CD4-positive, alpha-beta T cell (primary cell): Measurements from ENCODE around the gene GRIA1. TPM values are rescaled to one million over a fixed set of nuclear protein-coding genes. Genes with fewer than 3 reads are reported as not detected.

Experiments used
- ATAC-seq: fragments of 200-7000 bp; cut with Tn5 transposase; one replicate; pipeline ENCODE4 v1.10.0; 2022; ENCODE audit warnings: mild to moderate bottlenecking; ENCODE audit not compliant: poor library complexity
- CTCF ChIA-PET: fragments of 350-600 bp; sonication (Branson Sonifier 250); formaldehyde crosslinking; loops from one replicate; lab custom pipeline; 2021; ENCODE audit warnings: antibody characterized with exemption, inconsistent platforms; lab: Charles Lee
- POLR2A ChIA-PET: fragments of 350-600 bp; sonication (Branson Sonifier 250); formaldehyde crosslinking; loops from one replicate; lab custom pipeline; 2021; ENCODE audit warnings: antibody characterized with exemption, inconsistent platforms; lab: Charles Lee
- DNase-seq, 14 experiments: peaks; one replicate each; pipeline ENCODE4 v3.0.0-alpha.2; 2013 to 2020; ENCODE audit warnings: mixed read lengths in 2 of 14
- H3K27ac ChIP-seq, 2 donors: one replicate each; pipeline versions ENCODE4 v1.5.1 to v1.7.0; 2013; ENCODE audit warnings: low read length in 2 of 2, low read depth in 1 of 2, mild to moderate bottlenecking in 1 of 2
- H3K27me3 ChIP-seq, 2 experiments: 1 replicate in 1 of 2; 2 replicates in 1 of 2; pipeline versions ENCODE4 v1.6.1 to v1.7.0; 2013; ENCODE audit warnings: low read length in 2 of 2, control low read depth in 1 of 2, mild to moderate bottlenecking in 1 of 2, moderate library complexity in 1 of 2; ENCODE audit not compliant: insufficient read depth in 2 of 2, control insufficient read depth in 1 of 2
- H3K36me3 ChIP-seq: one replicate; pipeline ENCODE4 v1.6.1; 2013; ENCODE audit warnings: low read length, control low read depth; ENCODE audit not compliant: insufficient read depth
- H3K4me1 ChIP-seq: one replicate; pipeline ENCODE4 v1.6.1; 2013; ENCODE audit warnings: low read length, control low read depth; ENCODE audit not compliant: insufficient read depth
- H3K4me3 ChIP-seq: one replicate; pipeline ENCODE4 v1.5.1; 2013; ENCODE audit warnings: mild to moderate bottlenecking, low read length, moderate library complexity
- H3K9me3 ChIP-seq, 2 experiments: 1 replicate in 1 of 2; 2 replicates in 1 of 2; pipeline versions ENCODE4 v1.6.1 to v1.7.0; 2013; ENCODE audit warnings: low read length in 2 of 2, mild to moderate bottlenecking in 2 of 2, control low read depth in 1 of 2, moderate library complexity in 1 of 2; ENCODE audit not compliant: control insufficient read depth in 1 of 2, insufficient read depth in 1 of 2
- H3K27ac Mint-ChIP-seq: one replicate; pipeline ENCODE4 v1.8.0; 2020; ENCODE audit warnings: mixed read lengths
- H3K27me3 Mint-ChIP-seq: one replicate; pipeline ENCODE4 v1.8.0; 2021; ENCODE audit warnings: mixed read lengths
- H3K36me3 Mint-ChIP-seq: one replicate; pipeline ENCODE4 v1.8.0; 2021; ENCODE audit warnings: low read depth, mixed read lengths
- H3K4me1 Mint-ChIP-seq: one replicate; pipeline ENCODE4 v1.8.0; 2021; ENCODE audit warnings: low read depth, mixed read lengths
- H3K4me3 Mint-ChIP-seq: one replicate; pipeline ENCODE4 v1.8.0; 2020; ENCODE audit warnings: mild to moderate bottlenecking, mixed read lengths
- H3K9me3 Mint-ChIP-seq: one replicate; pipeline ENCODE4 v1.8.0; 2020; ENCODE audit warnings: mixed read lengths
- intact Hi-C, 2 experiments: fragments of 100-400 bp; cut with DNase I in 1 of 2; cut with micrococcal nuclease in 1 of 2; formaldehyde crosslinking; loops; one replicate each; pipeline versions ENCODE4 v1.15.1 to v1.9.0; 2023 to 2025; cut with DNase I, micrococcal nuclease
- total RNA-seq, 174 experiments: library from RNA in 2 of 174; stranded (reverse) in 2 of 174; gene quantifications; one replicate each; pipeline ENCODE4 v1.2.3 and lab custom pipeline; 2021 to 2026
- TF ChIP-seq, protein P1 (sequence below): fragments of 200-600 bp; IDR thresholded peaks from one replicate; pipeline ENCODE4 v1.8.0; 2022; ENCODE audit warnings: antibody characterized with exemption, mild to moderate bottlenecking

Gene GRIA1
- total RNA-seq, 2 experiments from 2014 or later = not detected

DNA sequence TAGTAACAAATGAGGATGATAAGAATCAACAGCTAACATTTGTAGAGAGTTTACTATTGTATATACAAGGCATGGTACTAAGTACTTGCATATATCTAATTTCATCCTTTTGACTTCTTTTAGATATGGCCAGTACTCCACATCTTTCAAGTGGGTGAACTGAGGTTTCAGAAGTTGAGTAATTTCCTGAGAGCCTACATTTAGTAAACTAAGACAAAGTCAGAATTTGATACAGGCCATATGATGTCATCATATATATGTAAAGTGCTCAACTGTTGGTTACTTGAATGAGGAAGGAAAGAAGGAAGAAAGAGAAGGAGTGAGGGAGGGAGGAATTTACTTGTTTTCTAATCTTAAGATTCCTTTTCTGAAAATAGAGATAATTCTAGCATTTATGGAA is 52.8 kb downstream of the GRIA1 start:
- Histone ChIP-seq H3K4me1 (no peaks in the 10 kb centered on the region), H3K36me3 (no peaks in the 10 kb centered on the region), H3K27me3 (no peaks in the 10 kb centered on the region), H3K4me3 (no peak overlapping the region), H3K27ac (no peak overlapping the region), H3K9me3 (no peaks in the 10 kb centered on the region)
- ChIA-PET CTCF (no interaction called here), POLR2A (no interaction called here)
- intact Hi-C loops = no loop called here
- TF ChIP-seq, protein P1, sequence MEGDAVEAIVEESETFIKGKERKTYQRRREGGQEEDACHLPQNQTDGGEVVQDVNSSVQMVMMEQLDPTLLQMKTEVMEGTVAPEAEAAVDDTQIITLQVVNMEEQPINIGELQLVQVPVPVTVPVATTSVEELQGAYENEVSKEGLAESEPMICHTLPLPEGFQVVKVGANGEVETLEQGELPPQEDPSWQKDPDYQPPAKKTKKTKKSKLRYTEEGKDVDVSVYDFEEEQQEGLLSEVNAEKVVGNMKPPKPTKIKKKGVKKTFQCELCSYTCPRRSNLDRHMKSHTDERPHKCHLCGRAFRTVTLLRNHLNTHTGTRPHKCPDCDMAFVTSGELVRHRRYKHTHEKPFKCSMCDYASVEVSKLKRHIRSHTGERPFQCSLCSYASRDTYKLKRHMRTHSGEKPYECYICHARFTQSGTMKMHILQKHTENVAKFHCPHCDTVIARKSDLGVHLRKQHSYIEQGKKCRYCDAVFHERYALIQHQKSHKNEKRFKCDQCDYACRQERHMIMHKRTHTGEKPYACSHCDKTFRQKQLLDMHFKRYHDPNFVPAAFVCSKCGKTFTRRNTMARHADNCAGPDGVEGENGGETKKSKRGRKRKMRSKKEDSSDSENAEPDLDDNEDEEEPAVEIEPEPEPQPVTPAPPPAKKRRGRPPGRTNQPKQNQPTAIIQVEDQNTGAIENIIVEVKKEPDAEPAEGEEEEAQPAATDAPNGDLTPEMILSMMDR = no peak
- peaks cover 5% of the 10 kb centered on the region for H3K9me3 Mint-ChIP-seq
- no peak for DNase-seq
- H3K4me1 Mint-ChIP-seq = no peaks in the 10 kb centered on the region
- no peak for ATAC-seq
- peaks cover 5% of the 10 kb centered on the region for H3K27me3 Mint-ChIP-seq
- H3K36me3 Mint-ChIP-seq = no peaks in the 10 kb centered on the region
- no peak overlapping the region for H3K4me3 Mint-ChIP-seq
- H3K27ac Mint-ChIP-seq = no peak overlapping the region

DNA sequence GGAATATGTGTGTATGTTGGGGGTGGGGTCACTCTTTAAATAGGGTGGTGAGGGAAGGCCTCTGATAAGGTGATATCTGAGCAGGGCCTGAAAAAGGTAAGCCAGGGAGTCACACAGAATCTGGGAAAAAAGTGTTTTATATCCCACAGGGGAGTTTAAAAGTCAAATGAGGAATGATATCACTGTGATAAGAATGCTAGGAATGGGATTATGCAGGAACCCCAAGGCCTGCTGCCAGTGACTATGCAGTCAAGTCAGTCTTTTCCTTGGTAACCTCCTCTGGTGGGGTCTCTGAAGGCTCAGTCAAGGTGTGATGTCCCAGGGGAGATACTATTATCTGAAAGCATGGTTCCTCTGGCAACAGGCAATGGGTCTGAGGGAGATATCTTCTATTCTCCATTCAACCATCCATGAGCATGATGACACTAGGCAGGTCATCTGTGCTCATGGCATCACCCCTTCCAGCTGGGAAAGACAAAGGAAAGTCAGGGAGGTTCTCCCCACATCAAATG is 53.5 kb downstream of the GRIA1 start:
- no peaks in the 10 kb centered on the region for H3K36me3 ChIP-seq
- Mint-ChIP-seq H3K9me3 (peaks cover 5% of the 10 kb centered on the region), H3K27me3 (peaks cover 5% of the 10 kb centered on the region), H3K4me1 (no peaks in the 10 kb centered on the region), H3K4me3 (no peak overlapping the region), H3K27ac (no peak overlapping the region), H3K36me3 (no peaks in the 10 kb centered on the region)
- ChIA-PET CTCF (no interaction called here), POLR2A (no interaction called here)
- H3K4me1 ChIP-seq = no peaks in the 10 kb centered on the region
- H3K4me3 ChIP-seq = no peak overlapping the region
- H3K27me3 ChIP-seq = no peaks in the 10 kb centered on the region
- TF ChIP-seq, protein P1 = no peak
- no peak overlapping the region for H3K27ac ChIP-seq
- intact Hi-C loops = no loop called here
- H3K9me3 ChIP-seq = no peaks in the 10 kb centered on the region
- no peak for DNase-seq
- ATAC-seq = no peak

DNA sequence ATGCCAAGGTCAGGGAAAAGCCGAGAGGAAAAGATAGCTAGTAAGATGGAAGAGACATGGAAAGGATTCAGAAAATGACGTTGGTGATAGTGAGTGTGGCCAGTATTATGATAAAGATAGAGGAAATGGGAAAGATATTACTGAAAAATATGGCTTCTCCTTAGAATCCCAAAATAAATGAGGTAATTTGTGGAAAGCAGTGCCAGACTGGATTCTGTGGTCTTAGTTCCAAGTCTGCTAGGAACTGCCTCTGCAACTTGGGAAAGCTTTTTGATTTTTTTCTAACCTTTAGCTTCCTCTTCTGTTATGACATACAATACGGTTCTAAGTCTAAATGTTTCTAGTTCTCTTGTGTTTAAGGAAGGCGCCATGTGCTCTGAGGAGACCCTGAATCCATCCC is 54.2 kb downstream of the GRIA1 start:
- ChIA-PET POLR2A (no interaction called here), CTCF (no interaction called here)
- DNase-seq (no peak), ATAC-seq (no peak)
- H3K4me1 ChIP-seq = no peaks in the 10 kb centered on the region
- peaks cover 5% of the 10 kb centered on the region for H3K9me3 Mint-ChIP-seq
- no peaks in the 10 kb centered on the region for H3K27me3 ChIP-seq
- TF ChIP-seq, protein P1 = no peak
- H3K4me3 ChIP-seq = no peak overlapping the region
- no peak overlapping the region for H3K27ac ChIP-seq
- H3K27me3 Mint-ChIP-seq = peaks cover 5% of the 10 kb centered on the region
- H3K27ac Mint-ChIP-seq = no peak overlapping the region
- no peaks in the 10 kb centered on the region for H3K36me3 Mint-ChIP-seq
- no peaks in the 10 kb centered on the region for H3K4me1 Mint-ChIP-seq
- H3K4me3 Mint-ChIP-seq = no peak overlapping the region
- no peaks in the 10 kb centered on the region for H3K9me3 ChIP-seq
- intact Hi-C loops = no loop called here
- H3K36me3 ChIP-seq = no peaks in the 10 kb centered on the region
